Stimulated activated naive B cell treated with anti-CD40 and anti-IgM and Interleukin-4, amounts not matched to agents 10 μg/mL and 1 μg/mL and 100 μg/mL, for 72 hours (primary cell): ENCODE data around the gene GSTO2.

Experiments used
- ATAC-seq, 2 donors: fragments of 150-1000 bp; cut with Tn5 transposase; replicated peaks; 2 replicates each; pipeline ENCODE4 v1.10.0; 2021; ENCODE audit warnings: moderate library complexity in 1 of 2
- DNase-seq: peaks from one replicate; pipeline ENCODE4 v3.0.0; 2021
- H3K27ac Mint-ChIP-seq: one replicate; pipeline ENCODE4 v1.8.0; 2022; ENCODE audit warnings: mild to moderate bottlenecking, mixed read lengths
- H3K27me3 Mint-ChIP-seq, 2 donors: one replicate each; pipeline ENCODE4 v1.8.0; 2022; ENCODE audit warnings: mixed read lengths in 2 of 2
- H3K36me3 Mint-ChIP-seq, 2 donors: one replicate each; pipeline ENCODE4 v1.8.0; 2022; ENCODE audit warnings: mixed read lengths in 2 of 2, mild to moderate bottlenecking in 1 of 2
- H3K4me1 Mint-ChIP-seq, 2 donors: one replicate each; pipeline ENCODE4 v1.8.0; 2022; ENCODE audit warnings: mixed read lengths in 2 of 2, mild to moderate bottlenecking in 1 of 2
- H3K4me3 Mint-ChIP-seq, 2 donors: one replicate each; pipeline ENCODE4 v1.8.0; 2022; ENCODE audit warnings: mild to moderate bottlenecking in 2 of 2, mixed read lengths in 2 of 2, moderate library complexity in 1 of 2
- H3K9me3 Mint-ChIP-seq, 2 donors: one replicate each; pipeline ENCODE4 v1.8.0; 2022; ENCODE audit warnings: mixed read lengths in 2 of 2, mild to moderate bottlenecking in 1 of 2

Gene GSTO2

DNA sequence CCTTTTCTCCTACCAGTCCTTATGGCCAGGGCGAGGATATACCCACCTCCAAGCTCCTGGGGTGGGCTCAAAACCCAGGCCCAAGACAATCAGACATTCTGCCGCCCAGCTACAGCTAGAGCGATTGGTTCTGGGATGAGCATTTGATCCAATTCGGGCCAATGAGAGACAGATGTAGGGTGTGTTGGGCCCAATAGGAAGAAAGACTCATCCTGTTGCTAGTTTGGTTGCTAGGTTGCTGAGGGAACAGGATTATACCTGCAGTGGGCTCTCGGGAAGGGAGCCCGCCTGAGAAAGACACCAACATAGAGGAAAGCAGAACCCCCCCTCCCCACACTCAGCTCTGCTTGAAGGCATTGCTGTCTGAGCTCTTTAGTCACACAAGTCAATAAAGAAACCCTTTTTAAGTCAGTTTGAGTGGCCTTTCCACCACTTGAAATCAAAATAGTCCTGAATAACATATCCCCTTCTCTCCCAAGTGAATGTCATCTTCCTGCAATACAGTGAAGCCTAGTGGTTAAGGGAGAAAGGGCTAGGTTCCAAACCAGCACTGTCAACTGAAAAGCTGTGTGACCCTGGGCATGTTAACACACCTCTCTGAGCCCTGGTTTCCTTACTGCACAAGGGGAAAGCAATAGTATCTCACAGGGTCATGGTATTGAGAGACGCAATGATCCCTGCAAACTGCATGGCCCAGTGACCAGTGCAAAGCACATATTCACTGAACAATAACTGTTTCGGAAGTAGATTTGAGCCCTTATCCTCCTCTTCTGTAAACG, 47.5 kb downstream of the GSTO2 start:
- Mint-ChIP-seq H3K27ac (no peak overlapping the region), H3K36me3 (peaks cover 11 to 23% of the 10 kb centered on the region in 2 donors)

DNA sequence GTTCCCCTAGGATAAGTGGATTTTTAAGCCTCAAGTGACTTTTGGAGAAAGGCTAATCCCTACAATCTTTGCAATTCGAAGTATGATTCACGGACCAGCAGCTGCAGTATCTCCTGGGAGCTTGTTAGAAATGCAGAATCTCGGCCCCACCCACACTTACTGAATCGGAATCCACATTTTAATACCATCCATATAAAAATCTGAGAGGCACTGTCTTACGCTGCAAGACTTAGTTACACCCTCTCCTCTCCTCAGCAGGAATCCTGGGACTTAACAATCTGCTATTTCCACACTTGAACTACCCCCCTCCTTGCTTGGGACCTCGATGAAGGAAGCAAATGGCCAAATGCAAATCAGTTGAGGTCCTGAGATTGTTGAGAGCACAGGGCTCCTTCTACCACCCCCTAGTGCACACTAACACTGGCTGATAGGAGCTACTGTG, 48.3 kb downstream of the GSTO2 start:
- Mint-ChIP-seq H3K36me3 (peaks cover 13 to 21% of the 10 kb centered on the region in 2 donors), H3K4me3 (no peak overlapping the region), H3K9me3 (no peaks in the 10 kb centered on the region), H3K27me3 (no peaks in the 10 kb centered on the region), H3K4me1 (peaks cover 48 to 65% of the 10 kb centered on the region in 2 donors), H3K27ac (peak overlapping the region; percentile 48)
- ATAC-seq (no peak), DNase-seq (no peak)

More for the DNA sequence above, 47.5 kb downstream of the GSTO2 start:
- H3K27me3 Mint-ChIP-seq: no peaks in the 10 kb centered on the region
- H3K4me3 Mint-ChIP-seq: no peak overlapping the region
- DNase-seq (no peak), ATAC-seq (no peak)
- peaks cover 40 to 60% of the 10 kb centered on the region in 2 donors for H3K4me1 Mint-ChIP-seq
- H3K9me3 Mint-ChIP-seq: no peaks in the 10 kb centered on the region

GRCh38 chr10:104317726-104318299, 48.8 kb downstream of the GSTO2 start:
- Mint-ChIP-seq H3K27ac (peak overlapping the region; percentile 59), H3K4me1 (peaks cover 53 to 66% of the 10 kb centered on the region in 2 donors), H3K4me3 (no peak overlapping the region), H3K9me3 (no peaks in the 10 kb centered on the region), H3K36me3 (peaks cover 10 to 20% of the 10 kb centered on the region in 2 donors), H3K27me3 (no peaks in the 10 kb centered on the region)
- DNase-seq: no peak
- ATAC-seq: peak; percentile 42 to 55

DNA sequence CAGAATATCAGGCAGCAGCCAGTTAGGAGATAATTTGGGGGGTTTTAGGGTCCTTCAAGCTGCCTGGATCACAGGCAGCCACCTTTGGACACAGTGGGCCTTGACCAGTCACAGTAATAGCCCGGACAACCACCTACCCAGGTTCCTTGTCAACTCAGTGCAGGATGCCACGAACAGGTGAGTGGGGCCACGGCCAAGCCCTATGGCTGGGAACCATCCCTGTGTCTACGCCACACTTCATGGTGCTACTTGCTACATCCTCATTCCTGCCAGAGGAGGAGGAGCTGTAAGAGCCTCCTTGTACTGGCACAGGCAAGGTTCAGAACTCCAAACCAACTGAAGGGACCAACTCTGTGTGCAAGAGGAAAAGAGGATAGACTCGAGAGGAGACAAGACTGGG, 49.3 kb downstream of the GSTO2 start:
- Mint-ChIP-seq H3K27ac (peak overlapping the region; percentile 59), H3K36me3 (peaks cover 10 to 20% of the 10 kb centered on the region in 2 donors), H3K9me3 (no peaks in the 10 kb centered on the region), H3K4me1 (peaks cover 55 to 66% of the 10 kb centered on the region in 2 donors), H3K27me3 (no peaks in the 10 kb centered on the region), H3K4me3 (no peak overlapping the region)
- DNase-seq (no peak), ATAC-seq (no peak)

DNA sequence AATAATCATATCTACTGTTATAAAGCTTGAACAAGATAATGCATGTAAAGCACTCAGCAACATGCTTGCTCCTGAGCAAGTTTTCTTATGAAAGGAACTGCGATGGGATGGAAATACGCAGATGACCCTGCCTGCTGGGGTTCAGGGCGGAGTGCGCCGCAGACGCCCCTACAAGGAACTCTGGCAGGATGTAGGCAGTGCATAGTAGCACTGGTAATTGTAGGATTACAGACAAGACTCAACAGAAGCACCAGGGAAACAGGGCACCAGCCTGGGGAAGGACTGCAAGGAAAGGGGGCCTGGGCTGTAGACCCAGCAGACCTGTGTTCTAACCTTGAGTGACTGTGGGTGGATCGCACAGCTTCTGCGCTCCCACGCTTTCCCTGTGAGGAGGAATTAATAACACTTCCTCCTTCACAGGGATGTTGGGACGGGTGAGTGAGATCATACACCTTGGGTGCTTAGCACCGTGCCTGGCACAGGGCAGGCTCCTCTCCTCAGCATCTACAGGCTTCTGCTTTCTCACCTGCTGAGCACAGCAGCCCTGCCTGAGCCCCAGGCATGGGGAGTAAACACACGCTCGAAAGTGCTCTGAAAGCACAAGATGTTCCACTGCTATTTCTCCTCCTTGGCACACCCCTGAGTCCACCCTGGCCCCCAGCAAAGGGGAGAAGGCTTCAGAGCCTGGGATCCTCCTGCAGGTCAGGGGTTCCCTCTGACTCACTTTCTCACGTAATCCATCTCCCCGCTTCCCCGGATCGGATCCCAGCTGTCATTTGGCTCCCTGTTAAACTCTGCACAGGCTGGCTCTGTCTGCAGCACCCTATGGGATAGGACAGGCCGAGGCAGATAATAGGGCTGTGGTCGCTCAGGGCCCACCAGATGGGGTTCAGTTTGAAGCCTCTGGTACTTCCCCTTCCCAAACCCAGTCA, 50.1 kb downstream of the GSTO2 start:
- Mint-ChIP-seq H3K4me1 (peaks cover 62 to 71% of the 10 kb centered on the region in 2 donors), H3K27ac (no peak overlapping the region), H3K27me3 (no peaks in the 10 kb centered on the region), H3K4me3 (no peak overlapping the region), H3K36me3 (peaks cover 13 to 25% of the 10 kb centered on the region in 2 donors), H3K9me3 (no peaks in the 10 kb centered on the region)
- ATAC-seq: peak in 1 of 2 donors; percentile 35
- no peak for DNase-seq

DNA sequence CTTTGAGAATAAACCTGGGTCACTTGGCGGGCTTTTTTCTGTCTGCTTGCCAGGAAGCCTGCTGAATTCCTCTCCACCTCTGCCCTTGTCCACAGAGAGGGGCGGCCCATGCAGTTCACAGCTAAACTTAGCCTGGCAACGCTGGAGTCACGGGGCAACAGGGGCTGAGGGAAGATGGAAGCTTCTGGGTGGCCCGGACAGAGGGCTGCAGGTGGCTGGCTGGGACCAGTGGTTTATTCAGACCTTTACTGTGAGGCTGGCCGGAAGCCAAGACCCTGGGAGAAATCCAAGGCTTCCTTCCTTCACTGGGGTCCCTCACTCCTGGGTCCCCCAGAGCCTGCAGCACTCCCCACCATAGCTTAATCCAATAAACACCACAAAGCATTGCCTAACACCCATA, 52.2 kb downstream of the GSTO2 start:
- no peak overlapping the region for H3K4me3 Mint-ChIP-seq
- H3K36me3 Mint-ChIP-seq: peaks cover 20 to 35% of the 10 kb centered on the region in 2 donors
- no peak overlapping the region for H3K27ac Mint-ChIP-seq
- DNase-seq (no peak), ATAC-seq (no peak)
- no peaks in the 10 kb centered on the region for H3K9me3 Mint-ChIP-seq
- H3K27me3 Mint-ChIP-seq: no peaks in the 10 kb centered on the region
- peaks cover 79 to 92% of the 10 kb centered on the region in 2 donors for H3K4me1 Mint-ChIP-seq

GRCh38 chr10:104321725-104322415, 52.9 kb downstream of the GSTO2 start:
- no peak for DNase-seq
- Mint-ChIP-seq H3K4me3 (no peak overlapping the region), H3K27me3 (no peaks in the 10 kb centered on the region), H3K27ac (peak overlapping the region; percentile 14), H3K36me3 (peaks cover 20 to 37% of the 10 kb centered on the region in 2 donors), H3K9me3 (no peaks in the 10 kb centered on the region), H3K4me1 (peaks cover 84 to 99% of the 10 kb centered on the region in 2 donors)
- ATAC-seq: no peak

DNA sequence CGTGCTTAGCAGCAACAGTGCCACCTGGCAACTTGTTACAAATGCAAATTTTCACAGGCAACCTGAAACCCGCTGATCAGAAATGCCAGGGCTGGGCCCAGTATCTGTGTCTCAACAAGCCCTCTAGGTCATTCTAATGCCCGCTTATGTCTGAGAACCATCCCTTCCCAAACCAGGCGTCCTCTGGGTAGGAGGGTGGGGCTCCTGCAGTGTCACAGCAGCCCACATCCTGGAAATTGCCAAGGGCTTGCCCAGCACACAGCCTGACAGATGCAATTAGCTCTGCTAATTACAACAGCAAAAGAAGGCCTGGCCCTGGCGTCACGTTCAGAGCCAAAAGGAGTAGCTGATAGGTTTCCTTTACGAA, 53.4 kb downstream of the GSTO2 start:
- Mint-ChIP-seq H3K9me3 (no peaks in the 10 kb centered on the region), H3K36me3 (peaks cover 20 to 40% of the 10 kb centered on the region in 2 donors), H3K4me3 (no peak overlapping the region), H3K4me1 (peaks cover 85 to 99% of the 10 kb centered on the region in 2 donors), H3K27ac (peak overlapping the region; percentile 15), H3K27me3 (no peaks in the 10 kb centered on the region)
- ATAC-seq: peak; percentile 23 to 40
- DNase-seq: no peak

GRCh38 chr10:104323085-104323484, 54.1 kb downstream of the GSTO2 start:
- no peak for DNase-seq
- H3K27me3 Mint-ChIP-seq: no peaks in the 10 kb centered on the region
- no peak for ATAC-seq
- no peaks in the 10 kb centered on the region for H3K9me3 Mint-ChIP-seq
- peak overlapping the region; percentile 15 for H3K27ac Mint-ChIP-seq
- no peak overlapping the region for H3K4me3 Mint-ChIP-seq
- peaks cover 85 to 99% of the 10 kb centered on the region in 2 donors for H3K4me1 Mint-ChIP-seq
- H3K36me3 Mint-ChIP-seq: peaks cover 20 to 40% of the 10 kb centered on the region in 2 donors

GRCh38 chr10:104323760-104324201, 54.8 kb downstream of the GSTO2 start:
- Mint-ChIP-seq H3K4me3 (peak overlapping the region; percentile 73 to 79), H3K27me3 (no peaks in the 10 kb centered on the region), H3K4me1 (peaks cover 86 to 99% of the 10 kb centered on the region in 2 donors), H3K9me3 (no peaks in the 10 kb centered on the region), H3K36me3 (peaks cover 20 to 41% of the 10 kb centered on the region in 2 donors), H3K27ac (peak overlapping the region; percentile 84)
- ATAC-seq (no peak), DNase-seq (no peak)

- Mint-ChIP-seq H3K4me3 (peak overlapping the region; percentile 73 to 79), H3K27ac (peak overlapping the region; percentile 89), H3K36me3 (peaks cover 20 to 42% of the 10 kb centered on the region in 2 donors)
Observed at GRCh38 chr10:104324221-104324686, 55.3 kb downstream of the GSTO2 start.

DNA sequence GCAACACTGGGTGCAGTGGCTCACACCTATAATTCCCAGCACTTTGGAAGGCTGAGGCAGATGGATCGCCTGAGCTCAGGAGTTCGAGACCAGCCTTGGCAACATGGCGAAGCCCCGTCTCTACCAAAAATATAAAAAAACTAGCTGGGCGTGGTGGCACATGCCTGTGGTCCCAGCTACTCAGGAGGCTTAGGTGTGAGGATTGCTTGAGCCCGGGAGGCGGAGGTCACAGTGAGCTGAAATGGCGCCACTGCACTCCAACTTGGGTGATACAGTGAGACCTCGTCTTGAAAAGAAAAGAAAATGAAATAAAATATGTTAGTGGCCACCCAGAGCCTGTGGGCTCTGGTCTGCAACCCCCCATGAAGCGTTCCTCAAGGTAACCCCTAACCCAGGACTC, 55.9 kb downstream of the GSTO2 start:
- H3K4me3 Mint-ChIP-seq: peak overlapping the region in 1 of 2 donors; percentile 79
- no peaks in the 10 kb centered on the region for H3K9me3 Mint-ChIP-seq
- peaks cover 20 to 39% of the 10 kb centered on the region in 2 donors for H3K36me3 Mint-ChIP-seq
- H3K4me1 Mint-ChIP-seq: peaks cover 88 to 99% of the 10 kb centered on the region in 2 donors
- DNase-seq (no peak), ATAC-seq (no peak)
- peak overlapping the region; percentile 89 for H3K27ac Mint-ChIP-seq
- H3K27me3 Mint-ChIP-seq: no peaks in the 10 kb centered on the region

More at GRCh38 chr10:104324221-104324686, 55.3 kb downstream of the GSTO2 start:
- no peaks in the 10 kb centered on the region for H3K9me3 Mint-ChIP-seq
- H3K4me1 Mint-ChIP-seq: peaks cover 86 to 99% of the 10 kb centered on the region in 2 donors
- peak; percentile 29 to 35 for ATAC-seq
- no peak for DNase-seq
- H3K27me3 Mint-ChIP-seq: no peaks in the 10 kb centered on the region
